B cell (primary cell): ENCODE measurements around the gene RNF10. TPM values are rescaled to one million over a fixed set of nuclear protein-coding genes. Genes with fewer than 3 reads are reported as not detected.

Experiments
- ATAC-seq: fragments of 200-7000 bp; cut with Tn5 transposase; one replicate; pipeline ENCODE4 v1.10.0; 2021; ENCODE audit warnings: low read depth, mild to moderate bottlenecking, moderate number of reproducible peaks, moderate library complexity
- CTCF ChIA-PET: fragments of 350-600 bp; sonication (Branson Sonifier 250); formaldehyde crosslinking; loops from one replicate; lab custom pipeline; 2021; ENCODE audit warnings: antibody characterized with exemption, inconsistent platforms; lab: Charles Lee
- POLR2A ChIA-PET: fragments of 350-600 bp; sonication (Branson Sonifier 250); formaldehyde crosslinking; loops from one replicate; lab custom pipeline; 2021; ENCODE audit warnings: antibody characterized with exemption; lab: Charles Lee
- DNase-seq: peaks from one replicate; pipeline ENCODE4 v3.0.0; 2013
- H2AFZ ChIP-seq: 2 replicates; pipeline ENCODE4 v1.6.1; 2012; ENCODE audit warnings: mild to moderate bottlenecking, low read depth, low read length; ENCODE audit not compliant: insufficient read depth, poor library complexity, severe bottlenecking
- H3K27ac ChIP-seq, 2 donors: 1 replicate in 1 of 2; 2 replicates in 1 of 2; pipeline ENCODE4 v1.5.1; 2012 to 2013; ENCODE audit warnings: low read length in 2 of 2, mild to moderate bottlenecking in 2 of 2, moderate library complexity in 1 of 2
- H3K27me3 ChIP-seq, 4 experiments: fragments of 200-600 bp in 1 of 4; sonication (generic) in 1 of 4; replicated peaks in 1 of 4; 1 replicate in 2 of 4; 2 replicates in 2 of 4; pipeline versions ENCODE4 v1.6.1 to v1.7.0; 2013 to 2016; ENCODE audit warnings: low read length in 3 of 4, mild to moderate bottlenecking in 2 of 4, mixed read lengths in 1 of 4, moderate library complexity in 1 of 4; ENCODE audit not compliant: insufficient read depth in 4 of 4, control insufficient read depth in 3 of 4; ENCODE audit errors: control extremely low read depth in 1 of 4
- H3K36me3 ChIP-seq, 2 experiments: replicated peaks in 1 of 2; 1 replicate in 1 of 2; 2 replicates in 1 of 2; pipeline versions ENCODE4 v1.6.1 to v1.7.1; 2013; ENCODE audit warnings: low read length in 1 of 2; ENCODE audit not compliant: insufficient read depth in 2 of 2, control insufficient read depth in 1 of 2; ENCODE audit errors: control extremely low read depth in 1 of 2, extremely low read depth in 1 of 2
- H3K4me1 ChIP-seq, 2 donors: fragments of 200-600 bp in 1 of 2; sonication (generic) in 1 of 2; 1 replicate in 1 of 2; 2 replicates in 1 of 2; pipeline versions ENCODE4 v1.5.1 to v1.6.1; 2013 to 2017; ENCODE audit warnings: low read length in 2 of 2; ENCODE audit not compliant: control insufficient read depth in 2 of 2, insufficient read depth in 2 of 2
- H3K4me2 ChIP-seq: replicated peaks from 2 replicates; pipeline ENCODE3; 2012; ENCODE audit warnings: mild to moderate bottlenecking, low read depth, low read length; ENCODE audit not compliant: poor library complexity, severe bottlenecking
- H3K4me3 ChIP-seq, 5 experiments: fragments of 200-600 bp in 1 of 5; sonication (generic) in 1 of 5; 1 replicate in 3 of 5; 2 replicates in 2 of 5; pipeline versions ENCODE4 v1.5.1 to v1.7.0; 2011 to 2016; ENCODE audit warnings: low read length in 4 of 5, mild to moderate bottlenecking in 4 of 5, low read depth in 2 of 5, control low read depth in 1 of 5, moderate library complexity in 1 of 5; ENCODE audit not compliant: insufficient read depth in 1 of 5; ENCODE audit errors: control extremely low read depth in 1 of 5, extremely low read depth in 1 of 5
- H3K79me2 ChIP-seq: fragments of 200-600 bp; sonication (generic); one replicate; pipeline ENCODE4 v1.6.0; 2016; ENCODE audit warnings: low read length; ENCODE audit not compliant: control insufficient read depth, insufficient read depth
- H3K9ac ChIP-seq: fragments of 200-600 bp; sonication (generic); 2 replicates; pipeline ENCODE4 v1.6.1; 2017; ENCODE audit warnings: mild to moderate bottlenecking, low read length, moderate library complexity
- H3K9me3 ChIP-seq, 3 donors: one replicate each; pipeline versions ENCODE4 v1.6.1 to v1.7.1; 2013; ENCODE audit warnings: low read length in 2 of 3; ENCODE audit not compliant: control insufficient read depth in 2 of 3, insufficient read depth in 1 of 3; ENCODE audit errors: control extremely low read depth in 1 of 3
- H4K20me1 ChIP-seq: 2 replicates; pipeline ENCODE4 v1.6.0; 2012; ENCODE audit warnings: mild to moderate bottlenecking, low read length; ENCODE audit not compliant: insufficient read depth, control insufficient read depth, poor library complexity, severe bottlenecking
- H3K27ac Mint-ChIP-seq: one replicate; pipeline ENCODE4 v1.8.0; 2021; ENCODE audit warnings: mixed read lengths
- H3K27me3 Mint-ChIP-seq: one replicate; pipeline ENCODE4 v1.8.0; 2021; ENCODE audit warnings: mixed read lengths
- H3K4me1 Mint-ChIP-seq: one replicate; pipeline ENCODE4 v1.8.0; 2021; ENCODE audit warnings: mixed read lengths
- H3K4me3 Mint-ChIP-seq: one replicate; pipeline ENCODE4 v1.8.0; 2021; ENCODE audit warnings: mixed read lengths
- H3K9me3 Mint-ChIP-seq: one replicate; pipeline ENCODE4 v1.8.0; 2022; ENCODE audit warnings: mixed read lengths; ENCODE audit not compliant: insufficient read depth
- EZH2 ChIP-seq: IDR thresholded peaks from 2 replicates; pipeline ENCODE4 v1.6.1; 2012; ENCODE audit warnings: borderline replicate concordance, low read depth, mild to moderate bottlenecking, moderate library complexity, low read length; ENCODE audit not compliant: insufficient read depth, poor library complexity, severe bottlenecking
- WGBS: methylation state at CpG from one replicate; pipeline ENCODE4 v1.1.5; 2013; ENCODE audit warnings: missing lambda C conversion rate; ENCODE audit not compliant: insufficient coverage; 5-methylcytosine and 5-hydroxymethylcytosine counted together
- intact Hi-C: fragments of 100-400 bp; cut with micrococcal nuclease; formaldehyde crosslinking; loops from one replicate; pipeline ENCODE4 v1.10.0; 2022
- polyA plus RNA-seq: library from polyadenylated mRNA; depleted of rRNA; stranded (reverse); fragments of >200 nt; gene quantifications from 2 replicates; pipeline ENCODE4 v1.2.3, GENCODE V29; 2012
- total RNA-seq, 2 donors: library from RNA; stranded (reverse); fragments of 120-200 nt in 1 of 2; gene quantifications; 1 replicate in 1 of 2; 2 replicates in 1 of 2; pipeline versions ENCODE4 v1.2.3 to v1.2.4, GENCODE V29; 2013 to 2022
- TF ChIP-seq, protein P1 (sequence below): fragments of 200-600 bp; IDR thresholded peaks from one replicate; pipeline ENCODE4 v1.8.0; 2022; ENCODE audit warnings: antibody characterized with exemption, mild to moderate bottlenecking

The RNF10 gene
- total and polyA plus RNA-seq, 2 donors (not counting 1 experiment from before 2014, with no cell fraction given) = 163 to 236 TPM

DNA sequence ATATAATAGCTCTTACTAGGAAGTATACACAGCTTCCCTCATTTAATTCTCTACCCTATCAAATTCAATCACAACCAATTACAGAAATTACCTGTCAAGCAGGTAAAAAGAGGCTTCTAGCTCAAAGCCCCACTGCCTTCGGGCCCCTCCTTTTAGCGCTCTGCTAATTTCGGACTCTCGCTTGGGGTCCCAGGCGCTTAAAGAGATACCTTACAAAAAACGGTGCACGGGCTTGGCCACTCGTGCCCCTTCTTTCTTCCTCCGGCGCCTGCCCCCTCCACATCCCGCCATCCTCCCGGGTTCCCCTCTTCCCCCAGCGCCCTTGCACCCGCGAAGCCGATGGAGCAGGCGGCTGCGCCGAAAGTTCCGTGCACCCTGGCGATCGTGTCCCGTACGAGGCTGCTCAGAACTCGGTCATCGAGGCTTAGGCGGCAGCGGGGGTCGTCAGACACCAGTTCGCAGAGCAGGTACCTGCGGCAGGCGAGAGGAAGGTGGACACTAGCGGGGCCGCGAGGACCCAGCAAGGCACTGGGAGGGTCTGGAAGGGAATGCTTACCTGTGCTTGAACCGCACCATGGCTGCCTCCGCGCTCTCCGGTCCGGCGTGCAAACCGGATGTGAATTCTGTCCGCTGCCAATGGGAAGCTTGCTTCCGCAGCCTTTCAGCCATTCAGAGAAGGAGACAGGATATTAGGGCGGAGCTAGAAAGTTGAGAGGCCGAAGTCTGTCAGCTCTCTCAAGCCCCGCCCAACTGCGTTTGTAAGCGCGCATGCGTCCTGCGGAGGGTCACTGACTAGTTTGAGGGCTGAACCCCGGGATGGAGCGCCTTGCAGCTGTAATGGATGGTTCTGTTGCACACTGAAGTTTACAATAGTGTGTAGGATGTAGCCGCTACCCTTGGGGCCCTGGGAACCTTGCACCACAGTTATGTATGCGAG is 46.9 kb downstream of the RNF10 start, which contains the start of gene POP5:
Gene POP5 (minus strand): TSS at position 616 of the 937 bp plus-strand sequence. CDS start 40 bp downstream, at position 576.
- H3K4me3 ChIP-seq = peak within 1 kb of the TSS; percentile 58 to 99 (median 96)
- intact Hi-C loops = loop anchor here (1.0 to 5.0 kb wide), 9 partner anchors 46 to 1091 kb away; partner anchors contain the start of genes ACADS, DYNLL1, RNF10 and SRSF9
- Mint-ChIP-seq H3K9me3 (no peaks in the 10 kb centered on the region), H3K4me3 (peak within 1 kb of the TSS; percentile 98), H3K27me3 (peaks cover 10% of the 10 kb centered on the region), H3K4me1 (peaks cover 40% of the 10 kb centered on the region), H3K27ac (peak within 1 kb of the TSS; percentile 93)
- H3K9me3 ChIP-seq = no peaks in the 10 kb centered on the region
- ChIA-PET CTCF (interaction anchor here (0.6 to 5.3 kb wide), 29 partner anchors 9 to 1046 kb away, joined by 3 to 60 read pairs (median 4); partner anchors contain the start of genes MLEC and UNC119B), POLR2A (interaction anchor here (0.6 to 1.4 kb wide), 6 partner anchors 8 to 289 kb away, joined by 3 to 11 read pairs (median 4); partner anchors contain the start of gene COQ5)
- TF ChIP-seq EZH2 = no peak
- TF ChIP-seq, protein P1, sequence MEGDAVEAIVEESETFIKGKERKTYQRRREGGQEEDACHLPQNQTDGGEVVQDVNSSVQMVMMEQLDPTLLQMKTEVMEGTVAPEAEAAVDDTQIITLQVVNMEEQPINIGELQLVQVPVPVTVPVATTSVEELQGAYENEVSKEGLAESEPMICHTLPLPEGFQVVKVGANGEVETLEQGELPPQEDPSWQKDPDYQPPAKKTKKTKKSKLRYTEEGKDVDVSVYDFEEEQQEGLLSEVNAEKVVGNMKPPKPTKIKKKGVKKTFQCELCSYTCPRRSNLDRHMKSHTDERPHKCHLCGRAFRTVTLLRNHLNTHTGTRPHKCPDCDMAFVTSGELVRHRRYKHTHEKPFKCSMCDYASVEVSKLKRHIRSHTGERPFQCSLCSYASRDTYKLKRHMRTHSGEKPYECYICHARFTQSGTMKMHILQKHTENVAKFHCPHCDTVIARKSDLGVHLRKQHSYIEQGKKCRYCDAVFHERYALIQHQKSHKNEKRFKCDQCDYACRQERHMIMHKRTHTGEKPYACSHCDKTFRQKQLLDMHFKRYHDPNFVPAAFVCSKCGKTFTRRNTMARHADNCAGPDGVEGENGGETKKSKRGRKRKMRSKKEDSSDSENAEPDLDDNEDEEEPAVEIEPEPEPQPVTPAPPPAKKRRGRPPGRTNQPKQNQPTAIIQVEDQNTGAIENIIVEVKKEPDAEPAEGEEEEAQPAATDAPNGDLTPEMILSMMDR = no peak
- ATAC-seq (peak; percentile 97), DNase-seq (peak; percentile 96)
- no peaks in the 10 kb centered on the region for H4K20me1 ChIP-seq
- peak within 1 kb of the TSS; percentile 92 for H3K9ac ChIP-seq
- peak within 1 kb of the TSS; percentile 89 for H3K4me2 ChIP-seq
- peaks cover 0 to 24% (median 9%) of the 10 kb centered on the region in 4 experiments for H3K27me3 ChIP-seq
- peak within 1 kb of the TSS; percentile 47 to 70 for H3K27ac ChIP-seq
- peaks cover 0 to 31% of the 10 kb centered on the region in 2 experiments for H3K36me3 ChIP-seq
- peaks cover 6% of the 10 kb centered on the region for H3K79me2 ChIP-seq
- peaks cover 28 to 37% of the 10 kb centered on the region in 2 donors for H3K4me1 ChIP-seq
- under 1% methylated on average over 56 of the region's 56 CpGs for WGBS
- H2AFZ ChIP-seq = peak within 1 kb of the TSS; percentile 96
